Calu3 (cell line): Measurements from ENCODE around the gene CHI3L1. TPM values are rescaled to one million over a fixed set of nuclear protein-coding genes. Genes with fewer than 3 reads are reported as not detected.

Experiments
- BruUV-seq: library from RNA; stranded (reverse); fragments of 400-500 nt; replicated peaks from 2 replicates; lab custom pipeline; 2021; lab: Mats Ljungman, UMichigan
- CTCF ChIA-PET: fragments of 300-600 bp; sonication (Branson Sonifier 250); formaldehyde crosslinking; loops from one replicate; lab custom pipeline; 2022; ENCODE audit warnings: antibody characterized with exemption; lab: Charles Lee
- DNase-seq: peaks from one replicate; pipeline ENCODE4 v3.0.0; 2022
- H3K27ac Mint-ChIP-seq: one replicate; pipeline ENCODE4 v1.8.0; 2022; ENCODE audit warnings: mixed read lengths; ENCODE audit not compliant: unreplicated experiment
- H3K27me3 Mint-ChIP-seq: one replicate; pipeline ENCODE4 v1.8.0; 2022; ENCODE audit warnings: mixed read lengths; ENCODE audit not compliant: unreplicated experiment
- H3K36me3 Mint-ChIP-seq: one replicate; pipeline ENCODE4 v1.8.0; 2022; ENCODE audit warnings: mild to moderate bottlenecking, moderate library complexity, mixed read lengths; ENCODE audit not compliant: insufficient read depth, unreplicated experiment
- H3K4me1 Mint-ChIP-seq: one replicate; pipeline ENCODE4 v1.8.0; 2022; ENCODE audit warnings: mild to moderate bottlenecking, low read depth, mixed read lengths; ENCODE audit not compliant: unreplicated experiment
- H3K4me3 Mint-ChIP-seq: one replicate; pipeline ENCODE4 v1.8.0; 2022; ENCODE audit warnings: mild to moderate bottlenecking, low read depth, moderate library complexity, mixed read lengths; ENCODE audit not compliant: unreplicated experiment
- H3K9me3 Mint-ChIP-seq: one replicate; pipeline ENCODE4 v1.8.0; 2022; ENCODE audit warnings: low read depth, mixed read lengths; ENCODE audit not compliant: unreplicated experiment
- intact Hi-C: fragments of 100-400 bp; cut with micrococcal nuclease; formaldehyde crosslinking; loops from one replicate; pipeline ENCODE4 v1.10.0; 2022; ENCODE audit not compliant: unreplicated experiment
- total RNA-seq: library from RNA; stranded (reverse); gene quantifications from 2 replicates; pipeline ENCODE4 v1.2.3, GENCODE V29; 2022
- TF ChIP-seq, protein P1 (sequence below): fragments of 200-600 bp; IDR thresholded peaks from one replicate; pipeline ENCODE4 v1.8.0; 2022; ENCODE audit warnings: antibody characterized with exemption; ENCODE audit not compliant: unreplicated experiment

CHI3L1 gene
- total RNA-seq, 1 experiment from 2014 or later = not detected

DNA sequence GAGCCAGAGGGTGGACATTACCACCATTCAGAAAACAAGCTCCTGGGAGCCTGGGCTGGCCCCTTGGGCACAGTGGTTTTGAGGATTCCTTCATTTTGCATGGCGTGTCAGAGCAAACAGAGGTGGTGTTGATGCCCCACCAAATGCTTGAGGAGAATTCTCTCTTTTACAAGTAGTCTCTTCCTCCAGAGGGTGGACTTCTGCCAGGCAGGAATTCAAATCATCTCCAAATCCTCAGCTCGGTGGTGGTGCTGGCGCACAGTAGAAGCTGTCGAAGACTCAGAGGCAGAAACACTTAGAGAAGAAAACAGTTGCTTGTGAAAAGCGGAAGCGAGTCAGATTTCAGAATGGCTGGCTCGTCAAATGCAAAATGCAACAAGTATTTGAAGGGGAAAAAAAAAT is 3.4 kb upstream of the CHI3L1 start:
- TF ChIP-seq, protein P1, sequence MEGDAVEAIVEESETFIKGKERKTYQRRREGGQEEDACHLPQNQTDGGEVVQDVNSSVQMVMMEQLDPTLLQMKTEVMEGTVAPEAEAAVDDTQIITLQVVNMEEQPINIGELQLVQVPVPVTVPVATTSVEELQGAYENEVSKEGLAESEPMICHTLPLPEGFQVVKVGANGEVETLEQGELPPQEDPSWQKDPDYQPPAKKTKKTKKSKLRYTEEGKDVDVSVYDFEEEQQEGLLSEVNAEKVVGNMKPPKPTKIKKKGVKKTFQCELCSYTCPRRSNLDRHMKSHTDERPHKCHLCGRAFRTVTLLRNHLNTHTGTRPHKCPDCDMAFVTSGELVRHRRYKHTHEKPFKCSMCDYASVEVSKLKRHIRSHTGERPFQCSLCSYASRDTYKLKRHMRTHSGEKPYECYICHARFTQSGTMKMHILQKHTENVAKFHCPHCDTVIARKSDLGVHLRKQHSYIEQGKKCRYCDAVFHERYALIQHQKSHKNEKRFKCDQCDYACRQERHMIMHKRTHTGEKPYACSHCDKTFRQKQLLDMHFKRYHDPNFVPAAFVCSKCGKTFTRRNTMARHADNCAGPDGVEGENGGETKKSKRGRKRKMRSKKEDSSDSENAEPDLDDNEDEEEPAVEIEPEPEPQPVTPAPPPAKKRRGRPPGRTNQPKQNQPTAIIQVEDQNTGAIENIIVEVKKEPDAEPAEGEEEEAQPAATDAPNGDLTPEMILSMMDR = no peak
- no peak overlapping the region for H3K27ac Mint-ChIP-seq
- no TSS peak for BruUV-seq

DNA sequence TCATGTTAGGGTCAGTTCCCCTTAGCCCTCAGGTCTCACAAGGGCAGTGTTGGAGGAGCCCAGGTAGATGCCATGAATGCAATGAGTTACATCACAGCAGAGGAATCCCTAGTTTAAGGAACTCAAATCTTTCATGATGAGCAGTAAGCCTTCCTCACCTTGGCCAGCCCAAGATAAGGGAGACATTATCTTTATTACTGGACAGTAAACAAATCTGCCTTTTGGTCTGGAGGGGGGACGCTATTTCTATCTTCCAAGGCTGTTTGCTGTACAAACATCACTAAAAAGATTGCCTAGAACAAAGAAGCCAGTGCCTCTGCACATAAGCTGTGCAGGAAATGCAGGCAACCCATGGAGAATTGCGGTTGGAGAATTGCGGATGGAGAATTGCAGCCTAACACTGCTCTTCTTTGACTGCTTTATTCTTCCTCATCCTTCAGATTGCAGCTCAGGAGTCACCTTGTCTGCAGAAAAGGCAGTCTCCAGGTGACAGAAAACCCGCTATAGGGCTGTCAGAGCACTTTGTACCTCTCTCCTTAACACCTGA is 2.3 kb upstream of the CHI3L1 start:
- H3K9me3 Mint-ChIP-seq = no peaks in the 10 kb centered on the region
- no TSS peak for BruUV-seq
- no peak overlapping the region for H3K27ac Mint-ChIP-seq
- peaks cover 83% of the 10 kb centered on the region for H3K27me3 Mint-ChIP-seq
- CTCF ChIA-PET = no interaction called here
- intact Hi-C loops = no loop called here
- no peak overlapping the region for H3K4me3 Mint-ChIP-seq
- DNase-seq = no peak
- TF ChIP-seq, protein P1 = no peak
- no peaks in the 10 kb centered on the region for H3K4me1 Mint-ChIP-seq
- no peaks in the 10 kb centered on the region for H3K36me3 Mint-ChIP-seq

More for the DNA sequence above, 3.4 kb upstream of the CHI3L1 start:
- intact Hi-C loops = no loop called here
- Mint-ChIP-seq H3K4me3 (no peak overlapping the region), H3K27me3 (peaks cover 71% of the 10 kb centered on the region), H3K4me1 (no peaks in the 10 kb centered on the region), H3K9me3 (no peaks in the 10 kb centered on the region), H3K36me3 (no peaks in the 10 kb centered on the region)
- CTCF ChIA-PET = no interaction called here
- no peak for DNase-seq

DNA sequence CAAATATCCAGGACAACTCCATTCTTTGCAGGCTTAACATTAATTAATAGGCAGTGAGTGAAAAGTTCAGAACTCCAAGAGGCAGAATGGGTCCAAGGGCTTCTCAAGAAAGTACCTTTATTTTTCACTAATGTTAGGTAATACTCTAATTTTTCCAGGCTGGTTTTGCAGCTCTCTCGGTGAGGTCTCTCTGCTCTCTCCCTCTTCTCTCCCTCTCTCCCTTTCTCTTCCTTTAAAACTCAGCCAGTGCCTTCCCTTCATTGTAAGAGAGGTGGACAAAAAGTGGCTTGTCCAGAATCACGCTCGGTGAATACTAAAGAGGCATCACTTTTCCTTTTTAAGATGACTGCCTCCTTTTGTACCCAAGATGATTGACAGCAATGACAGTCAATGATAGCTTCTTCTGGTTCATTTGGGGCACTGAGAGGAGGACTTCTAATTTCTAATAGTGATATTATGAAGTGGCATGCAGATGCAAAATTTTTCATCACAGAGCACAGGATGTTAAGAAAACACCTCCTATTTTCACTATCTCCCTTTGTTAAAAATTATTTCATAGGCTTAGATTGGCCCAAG is 1.3 kb upstream of the CHI3L1 start:
- CTCF ChIA-PET = no interaction called here
- H3K9me3 Mint-ChIP-seq = no peaks in the 10 kb centered on the region
- intact Hi-C loops = no loop called here
- peaks cover 92% of the 10 kb centered on the region for H3K27me3 Mint-ChIP-seq
- no peaks in the 10 kb centered on the region for H3K36me3 Mint-ChIP-seq
- no peaks in the 10 kb centered on the region for H3K4me1 Mint-ChIP-seq
- TF ChIP-seq, protein P1 = no peak
- no peak overlapping the region for H3K27ac Mint-ChIP-seq
- BruUV-seq = no TSS peak
- DNase-seq = no peak
- no peak overlapping the region for H3K4me3 Mint-ChIP-seq

DNA sequence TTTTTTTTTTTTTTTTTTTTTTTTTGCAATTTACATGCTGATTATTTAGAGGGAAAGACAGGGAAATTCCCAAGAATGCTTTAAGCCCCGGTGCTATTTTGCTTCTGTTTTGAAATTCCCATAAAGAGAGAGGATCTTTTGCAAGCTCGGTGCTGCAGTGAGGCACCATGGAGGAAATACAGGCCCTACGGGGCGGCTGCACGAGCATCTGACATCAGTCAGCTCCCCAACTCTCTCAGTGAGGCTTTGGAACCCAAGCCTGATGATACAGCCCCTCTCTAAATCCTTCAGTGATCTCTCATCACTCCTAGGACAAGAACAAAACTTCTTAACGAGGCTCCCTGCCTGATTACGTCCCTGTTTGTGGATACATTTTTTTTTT is 791 bp upstream of the CHI3L1 start:
- Mint-ChIP-seq H3K4me1 (no peaks in the 10 kb centered on the region), H3K27me3 (peaks cover 94% of the 10 kb centered on the region), H3K36me3 (no peaks in the 10 kb centered on the region), H3K9me3 (no peaks in the 10 kb centered on the region), H3K27ac (no peak overlapping the region), H3K4me3 (no peak overlapping the region)
- BruUV-seq = no TSS peak
- DNase-seq = no peak
- CTCF ChIA-PET = no interaction called here
- intact Hi-C loops = no loop called here
- TF ChIP-seq, protein P1 = no peak
